Measurements from ENCODE around the gene PRSS22. TPM values are rescaled to one million over a fixed set of nuclear protein-coding genes. Genes with fewer than 3 reads are reported as not detected.
A peak's percentile ranks its signal among the peaks of the same experiment; 100 is the strongest.

PRSS22 gene
- total RNA-seq, 1 donor, result not detected

- H3K4me2 ChIP-seq (ENCODE audit: insufficient read depth, low read length), result no peak overlapping the region
- DNase-seq (ENCODE audit: insufficient read length, low spot score, missing footprints), result no peak
- H3K4me3 ChIP-seq (ENCODE audit: insufficient read depth, low read length), result no peak overlapping the region
- H3K36me3 ChIP-seq (ENCODE audit: insufficient read depth, low read length), result no peaks in the 10 kb centered on the region
- TF ChIP-seq CTCF (IDR thresholded peaks at IDR 0.05; ENCODE audit: extremely low read depth, low read depth, low read length), result no peak
- H4K20me1 ChIP-seq (ENCODE audit: insufficient read depth, low read length), result no peaks in the 10 kb centered on the region
- H3K4me1 ChIP-seq (ENCODE audit: insufficient read depth, low read length), result peaks cover 4% of the 10 kb centered on the region
- peaks cover 8% of the 10 kb centered on the region for H3K9me3 ChIP-seq (ENCODE audit: low read depth, low read length)
- H3K27ac ChIP-seq (ENCODE audit: low read depth, low read length), result no peak overlapping the region
- H3K79me2 ChIP-seq (ENCODE audit: insufficient read depth, low read length), result no peaks in the 10 kb centered on the region
- H3K27me3 ChIP-seq (ENCODE audit: insufficient read depth, low read length), result peaks cover 17% of the 10 kb centered on the region
- no peak overlapping the region for H2AFZ ChIP-seq (ENCODE audit: low read length)
Measured at GRCh38 chr16:2856686-2857450, 1.1 kb downstream of the PRSS22 start.

GRCh38 chr16:2856061-2856670 lies 1.8 kb downstream of the PRSS22 start:
- Histone ChIP-seq H3K27ac (ENCODE audit: low read depth, low read length) (no peak overlapping the region), H3K4me2 (ENCODE audit: insufficient read depth, low read length) (no peak overlapping the region), H4K20me1 (ENCODE audit: insufficient read depth, low read length) (no peaks in the 10 kb centered on the region), H3K36me3 (ENCODE audit: insufficient read depth, low read length) (no peaks in the 10 kb centered on the region), H3K79me2 (ENCODE audit: insufficient read depth, low read length) (no peaks in the 10 kb centered on the region), H2AFZ (ENCODE audit: low read length) (no peak overlapping the region), H3K4me1 (ENCODE audit: insufficient read depth, low read length) (peaks cover 4% of the 10 kb centered on the region), H3K27me3 (ENCODE audit: insufficient read depth, low read length) (peaks cover 21% of the 10 kb centered on the region), H3K4me3 (ENCODE audit: insufficient read depth, low read length) (no peak overlapping the region), H3K9me3 (ENCODE audit: low read depth, low read length) (peaks cover 5% of the 10 kb centered on the region)
- TF ChIP-seq CTCF (IDR thresholded peaks at IDR 0.05; ENCODE audit: extremely low read depth, low read depth, low read length), result no peak
- peak; percentile 89 for DNase-seq (ENCODE audit: insufficient read length, low spot score, missing footprints)

GRCh38 chr16:2855536-2855935 lies 2.4 kb downstream of the PRSS22 start:
- peaks cover 4% of the 10 kb centered on the region for H3K4me1 ChIP-seq (ENCODE audit: insufficient read depth, low read length)
- no peak overlapping the region for H3K27ac ChIP-seq (ENCODE audit: low read depth, low read length)
- no peak for TF ChIP-seq CTCF (IDR thresholded peaks at IDR 0.05; ENCODE audit: extremely low read depth, low read depth, low read length)
- H3K4me3 ChIP-seq (ENCODE audit: insufficient read depth, low read length), result no peak overlapping the region
- no peaks in the 10 kb centered on the region for H3K36me3 ChIP-seq (ENCODE audit: insufficient read depth, low read length)
- H2AFZ ChIP-seq (ENCODE audit: low read length), result no peak overlapping the region
- H3K27me3 ChIP-seq (ENCODE audit: insufficient read depth, low read length), result peaks cover 23% of the 10 kb centered on the region
- H4K20me1 ChIP-seq (ENCODE audit: insufficient read depth, low read length), result no peaks in the 10 kb centered on the region
- H3K9me3 ChIP-seq (ENCODE audit: low read depth, low read length), result no peaks in the 10 kb centered on the region
- H3K79me2 ChIP-seq (ENCODE audit: insufficient read depth, low read length), result no peaks in the 10 kb centered on the region
- DNase-seq (ENCODE audit: insufficient read length, low spot score, missing footprints), result peak; percentile 88
- no peak overlapping the region for H3K4me2 ChIP-seq (ENCODE audit: insufficient read depth, low read length)

- TF ChIP-seq CTCF (IDR thresholded peaks at IDR 0.05; ENCODE audit: extremely low read depth, low read depth, low read length), result peak; percentile 49
- DNase-seq (ENCODE audit: insufficient read length, low spot score, missing footprints), result peak; percentile 84
- peaks cover 24% of the 10 kb centered on the region for H3K27me3 ChIP-seq (ENCODE audit: insufficient read depth, low read length)
Measured at GRCh38 chr16:2854700-2855309, 3.2 kb downstream of the PRSS22 start.

More at GRCh38 chr16:2854700-2855309, 3.2 kb downstream of the PRSS22 start:
- Histone ChIP-seq H3K4me3 (ENCODE audit: insufficient read depth, low read length) (no peak overlapping the region), H3K27ac (ENCODE audit: low read depth, low read length) (no peak overlapping the region), H2AFZ (ENCODE audit: low read length) (no peak overlapping the region), H3K36me3 (ENCODE audit: insufficient read depth, low read length) (no peaks in the 10 kb centered on the region), H3K4me1 (ENCODE audit: insufficient read depth, low read length) (peaks cover 4% of the 10 kb centered on the region), H3K4me2 (ENCODE audit: insufficient read depth, low read length) (no peak overlapping the region), H3K79me2 (ENCODE audit: insufficient read depth, low read length) (no peaks in the 10 kb centered on the region), H4K20me1 (ENCODE audit: insufficient read depth, low read length) (no peaks in the 10 kb centered on the region), H3K9me3 (ENCODE audit: low read depth, low read length) (no peaks in the 10 kb centered on the region)

Data from osteoblast (primary cell).